ENCODE results near the gene EPM2AIP1.

GRCh38 chr3:36954452-36955134, 38.3 kb downstream of the EPM2AIP1 start:
- TF ChIP-seq CTCF (conservative IDR thresholded peaks at IDR 0.05; ENCODE audit: low read length) (no peak), EZH2phosphoT487 (IDR thresholded peaks at IDR 0.05; ENCODE audit: borderline replicate concordance) (no peak)
